COLO829 (cell line): Measurements from ENCODE around the gene BRD1.

Experiments used
- DNase-seq: peaks from one replicate; pipeline ENCODE4 v3.0.0; 2012; ENCODE audit warnings: low spot score

BRD1 gene

DNA sequence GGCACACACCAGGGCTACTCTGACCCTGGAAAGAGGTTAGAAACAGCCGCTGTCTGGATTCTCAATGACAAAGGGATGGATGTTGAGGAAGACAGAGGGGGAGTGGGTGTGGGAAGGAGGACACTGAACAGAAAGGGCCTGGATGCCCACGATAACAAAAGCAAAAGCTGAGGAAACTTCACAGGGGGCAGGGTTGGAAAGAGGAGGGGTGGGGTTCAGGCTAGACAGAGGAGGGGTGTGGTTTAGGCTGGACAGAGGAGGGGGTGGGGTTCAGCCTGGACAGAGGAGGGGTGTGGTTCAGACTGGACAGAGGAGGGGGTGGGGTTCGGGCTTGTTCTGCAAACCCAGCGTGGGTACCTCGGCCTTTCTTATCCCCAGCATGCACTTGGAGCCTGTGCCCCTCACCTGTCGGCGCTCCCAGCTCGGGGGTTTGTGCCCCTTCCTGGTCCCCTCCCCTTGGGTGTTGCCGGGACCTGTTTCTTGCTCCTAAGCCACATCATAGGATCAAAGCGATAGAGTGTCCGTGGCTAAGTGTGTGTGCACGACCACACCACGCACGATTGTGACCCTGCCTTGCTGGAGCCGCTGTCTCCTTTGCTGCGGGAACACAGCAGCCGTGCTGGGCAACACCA is 75.6 kb downstream of the BRD1 start:
- DNase-seq = no peak

DNA sequence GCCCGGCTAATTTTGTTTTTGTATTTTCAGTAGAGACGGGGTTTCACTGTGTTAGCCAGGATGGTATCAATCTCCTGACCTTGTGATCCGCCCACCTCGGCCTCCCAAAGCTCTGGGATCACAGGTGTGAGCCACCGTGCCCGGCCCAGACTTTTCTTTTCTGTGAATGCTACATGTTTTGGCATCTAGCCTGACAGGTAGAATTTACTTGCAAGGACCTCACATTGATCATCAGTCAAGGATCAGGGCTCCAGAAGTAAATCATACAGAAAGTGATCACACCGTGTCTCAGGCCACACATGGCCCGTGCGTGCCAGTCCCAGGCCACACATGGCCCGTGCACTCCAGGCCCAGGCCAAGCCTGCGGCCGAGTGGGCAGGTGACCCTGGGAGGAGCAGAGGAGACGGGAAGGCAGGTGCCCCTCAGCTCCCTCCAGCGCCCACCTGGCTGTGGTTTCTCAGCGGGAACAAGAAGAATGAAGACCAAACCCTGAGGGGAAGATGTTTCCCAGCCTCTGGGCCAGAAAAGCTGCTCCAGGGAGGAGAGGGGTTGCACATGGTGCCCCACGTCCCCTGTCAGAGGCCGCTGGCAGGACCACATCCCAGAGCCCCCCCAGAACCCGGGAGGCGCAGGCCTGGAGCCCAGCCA is 76.2 kb downstream of the BRD1 start:
- DNase-seq = no peak

DNA sequence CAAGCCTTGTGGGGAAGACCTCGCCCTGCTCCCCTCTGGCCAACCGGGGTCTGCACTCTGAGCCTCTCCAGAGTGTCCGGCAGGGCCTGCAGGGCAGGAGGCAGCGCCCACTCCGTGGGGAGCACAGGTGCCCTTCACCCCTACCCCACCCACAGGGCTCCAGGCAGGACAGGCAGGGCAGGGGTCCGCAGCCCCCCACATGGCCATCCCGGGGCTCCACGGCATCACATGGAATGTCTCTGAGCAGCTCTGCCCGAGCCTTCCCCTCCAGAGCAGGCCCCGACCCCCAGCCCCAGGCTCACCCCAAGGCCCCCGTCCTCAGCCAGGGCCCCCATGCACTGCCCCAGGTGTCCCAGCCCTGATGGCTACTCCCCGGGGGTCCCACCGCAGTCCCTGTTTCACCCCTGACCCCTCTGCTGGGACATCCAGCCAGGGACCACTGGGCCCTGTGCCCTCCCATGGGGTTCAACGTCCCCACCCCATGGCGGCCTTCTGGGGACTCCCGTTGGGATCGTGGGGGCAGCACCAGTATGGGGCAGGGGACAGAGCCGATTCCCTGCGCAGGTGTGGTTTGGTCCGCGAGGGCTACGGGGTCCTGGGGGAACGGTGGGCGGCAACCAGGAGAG is 77.7 kb downstream of the BRD1 start:
- no peak for DNase-seq

DNA sequence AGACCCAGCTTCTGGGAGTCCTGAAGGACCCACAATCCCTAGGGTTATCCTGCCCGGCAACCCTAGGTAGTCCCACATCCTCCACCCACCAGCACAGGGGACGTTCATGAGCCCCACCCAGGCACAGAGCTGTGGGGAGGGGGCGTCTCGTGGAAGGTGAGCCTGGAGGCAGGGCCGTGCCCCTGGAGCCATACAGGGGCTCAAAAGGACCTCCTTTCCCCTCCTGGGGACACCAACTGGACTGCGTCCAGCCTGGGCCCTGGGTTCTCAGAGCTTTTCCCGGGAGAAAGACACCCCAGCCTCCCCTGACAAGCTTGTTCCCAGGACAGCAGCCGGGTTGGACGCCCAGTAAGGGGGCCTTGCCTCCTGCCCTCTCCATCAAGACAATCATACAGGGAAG is 78.4 kb downstream of the BRD1 start:
- no peak for DNase-seq

DNA sequence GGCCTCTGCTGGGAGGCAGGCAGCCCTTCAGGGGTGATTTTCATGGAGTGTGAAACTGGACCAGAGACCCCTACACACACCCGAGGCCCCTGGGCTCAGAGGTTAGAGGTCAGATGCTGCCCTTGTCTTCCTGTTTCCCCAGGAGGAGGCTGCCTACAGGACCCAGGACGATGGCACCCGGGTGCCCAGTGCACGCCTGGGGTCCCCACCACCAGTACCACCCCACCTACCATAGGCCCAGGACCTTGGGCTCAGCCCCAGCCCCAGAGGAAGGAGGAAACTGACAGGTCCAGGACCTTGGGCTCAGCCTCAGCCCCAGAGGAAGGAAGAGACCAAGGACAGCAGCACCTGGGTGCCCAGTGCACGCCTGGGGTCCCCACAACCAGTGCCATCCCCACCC is 79.2 kb downstream of the BRD1 start:
- DNase-seq = no peak

DNA sequence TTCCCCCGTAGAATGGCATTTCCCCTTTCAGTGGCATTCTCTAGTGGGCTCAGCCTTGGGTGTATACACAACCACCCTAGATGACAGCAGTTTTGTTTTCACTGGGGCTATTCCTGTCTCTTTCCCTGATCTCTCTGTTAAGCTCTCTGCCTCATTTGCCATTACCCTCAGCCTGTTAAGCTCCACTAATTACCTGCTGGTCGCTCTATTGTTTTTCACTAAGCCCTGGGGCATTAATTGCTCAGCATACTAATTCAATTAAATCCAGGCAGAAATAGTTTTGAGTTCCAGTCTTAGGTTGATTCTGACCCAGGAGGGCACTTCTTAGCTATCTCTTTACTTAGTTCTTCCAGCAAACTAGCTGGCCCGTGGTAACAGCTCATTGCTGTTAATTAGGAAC is 80.0 kb downstream of the BRD1 start:
- no peak for DNase-seq

DNA sequence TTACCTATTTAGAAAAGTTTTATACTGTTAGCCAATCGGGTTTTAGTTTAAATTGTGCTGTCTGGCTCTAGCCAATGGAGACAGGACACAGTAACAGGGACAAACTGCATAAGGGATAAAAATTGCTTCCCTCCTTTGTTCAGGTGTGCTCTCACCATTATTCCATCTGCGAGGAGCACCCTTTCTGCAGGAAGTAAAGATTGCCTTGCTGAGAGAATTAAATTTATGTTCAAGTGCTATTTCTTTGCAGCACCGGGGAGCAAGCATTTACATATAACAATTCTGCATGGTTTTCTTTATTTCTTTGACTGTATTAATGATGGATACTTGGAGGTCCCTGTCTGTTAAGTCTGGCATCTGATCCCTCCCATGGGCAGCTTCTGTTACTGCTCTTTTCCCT is 80.5 kb downstream of the BRD1 start:
- DNase-seq = no peak

DNA sequence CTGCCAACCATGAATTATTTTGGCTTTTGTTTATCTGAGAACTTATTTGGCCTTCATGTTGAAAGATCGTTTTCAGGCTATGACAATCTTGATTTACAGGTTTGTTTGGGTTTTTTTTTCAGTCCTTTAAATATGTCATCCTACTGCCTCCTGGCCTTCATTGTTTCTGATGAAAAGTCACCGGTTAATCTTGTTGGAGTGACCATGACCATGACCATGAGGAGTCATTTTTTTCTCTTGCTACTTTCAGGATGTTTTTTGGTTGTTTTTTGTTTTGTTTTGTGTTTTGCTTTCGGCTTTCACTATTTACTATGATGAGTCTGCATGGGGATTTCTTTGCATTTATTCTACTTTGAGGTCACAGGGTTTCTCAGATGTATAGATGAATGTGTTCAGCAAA is 81.6 kb downstream of the BRD1 start:
- no peak for DNase-seq

DNA sequence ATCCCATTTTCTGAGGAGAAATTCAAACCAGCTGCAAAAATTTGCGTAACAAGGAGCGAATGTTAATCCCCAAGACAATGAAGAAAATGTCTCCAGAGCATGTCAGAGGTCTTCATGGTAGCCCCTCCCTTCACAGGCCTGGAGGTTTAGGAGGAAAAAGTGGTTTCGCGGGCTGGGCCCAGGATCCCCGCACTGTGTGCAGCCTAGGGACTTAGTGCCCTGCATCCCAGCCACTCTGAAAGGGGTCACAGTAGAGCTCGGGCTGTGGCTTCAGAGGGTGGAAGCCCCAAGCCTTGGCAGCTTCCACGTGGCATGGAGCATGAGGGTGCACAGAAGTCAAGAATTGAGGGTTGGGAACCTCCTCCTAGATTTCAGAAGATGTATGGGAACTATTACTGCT is 87.4 kb downstream of the BRD1 start:
- DNase-seq = no peak

DNA sequence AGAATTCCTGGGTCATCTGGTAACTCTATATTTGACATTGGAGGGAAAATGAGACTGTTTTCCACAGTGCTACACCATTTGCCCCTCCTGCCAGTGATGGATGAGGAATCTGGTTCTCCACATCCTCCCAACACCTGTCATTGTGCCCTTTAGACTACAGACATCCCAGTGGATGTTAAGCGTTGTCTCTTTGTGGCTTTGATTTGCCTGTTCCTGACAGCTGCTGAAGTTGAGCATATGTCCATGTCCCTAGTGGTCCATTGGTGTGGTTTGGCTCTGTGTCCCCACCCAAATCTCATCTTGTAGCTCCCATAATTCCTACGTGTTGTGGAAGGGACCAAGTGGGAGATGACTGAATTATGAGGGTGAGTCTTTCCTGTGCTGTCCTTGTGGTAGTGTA is 88.5 kb downstream of the BRD1 start:
- no peak for DNase-seq

DNA sequence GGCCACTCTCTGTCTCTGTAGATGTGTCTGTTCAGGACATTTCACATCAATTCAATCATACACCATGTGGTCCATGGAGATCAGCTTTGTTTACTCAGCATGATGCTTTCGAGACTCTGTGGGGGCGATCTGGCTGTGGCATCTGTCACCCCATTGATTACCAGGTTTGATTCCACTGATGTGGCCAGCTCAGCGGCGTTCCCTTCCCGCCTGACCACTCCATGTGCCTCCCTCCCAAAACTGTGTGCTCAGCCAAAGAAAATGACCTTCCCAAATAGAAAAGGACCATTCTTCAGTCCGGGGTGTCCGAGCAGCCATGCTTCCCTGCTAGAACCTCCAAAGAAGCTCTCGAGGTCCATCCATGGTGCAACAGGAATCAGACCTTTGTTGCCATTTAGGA is 89.1 kb downstream of the BRD1 start:
- DNase-seq = no peak

DNA sequence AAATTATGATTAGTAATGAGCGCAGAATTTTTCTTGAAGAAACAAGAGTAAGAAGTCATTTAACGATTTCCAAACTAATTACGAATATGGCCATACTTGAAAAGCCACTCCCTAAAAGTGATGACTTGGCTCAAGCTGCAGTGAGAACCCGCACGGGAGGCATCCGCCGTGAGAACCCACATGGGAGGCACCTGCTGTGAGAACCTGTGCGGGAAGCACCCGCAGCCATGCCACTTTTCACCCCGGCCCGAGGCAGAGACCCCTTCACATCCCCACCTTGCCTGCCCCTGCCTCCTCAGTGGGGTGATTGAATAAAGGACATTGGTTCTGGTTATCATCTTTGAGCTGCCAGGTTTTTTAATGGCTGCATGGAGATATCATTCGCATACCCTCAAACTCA is 89.7 kb downstream of the BRD1 start:
- no peak for DNase-seq

DNA sequence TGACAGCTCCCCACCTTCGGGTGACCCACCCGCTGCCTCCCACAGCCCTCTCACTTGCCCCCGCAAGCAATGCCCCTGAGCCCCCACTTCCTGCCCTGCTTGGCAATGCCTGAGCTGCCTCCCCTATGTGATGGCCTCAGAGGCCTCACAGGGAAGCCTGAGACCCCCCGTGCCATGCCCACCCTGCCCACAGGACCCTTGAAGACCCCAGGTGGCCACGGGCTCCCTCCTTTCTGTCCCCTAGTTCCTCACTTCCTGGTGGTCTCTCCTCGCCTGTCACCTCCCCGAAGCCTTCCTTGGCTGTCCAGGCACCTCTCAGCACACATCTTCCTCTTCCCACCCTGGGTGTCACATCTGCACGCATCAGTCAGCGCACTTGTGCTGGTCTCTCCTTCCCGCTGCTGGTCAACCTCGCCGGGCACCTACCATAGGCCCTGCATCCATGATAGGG is 90.5 kb downstream of the BRD1 start:
- no peak for DNase-seq

DNA sequence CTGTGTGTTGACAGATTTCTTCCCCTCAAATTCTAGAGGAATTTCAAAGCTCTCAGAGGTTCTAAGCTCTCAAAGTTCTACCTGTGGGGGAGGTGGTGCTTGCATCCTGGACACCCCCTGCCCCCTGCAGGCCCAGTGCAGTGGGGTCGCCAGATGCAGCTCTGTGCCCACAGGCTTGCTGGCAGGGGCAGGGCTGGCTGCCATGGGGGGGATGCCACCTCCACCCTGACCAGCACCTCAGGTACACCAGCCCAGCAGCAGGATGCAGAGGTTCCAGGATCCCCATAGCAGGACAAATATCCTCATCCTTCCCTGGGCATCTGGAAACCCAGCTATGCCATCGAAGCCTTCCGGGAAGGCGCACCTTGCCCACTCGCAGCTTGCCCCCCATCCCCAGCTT is 91.1 kb downstream of the BRD1 start:
- DNase-seq = no peak

DNA sequence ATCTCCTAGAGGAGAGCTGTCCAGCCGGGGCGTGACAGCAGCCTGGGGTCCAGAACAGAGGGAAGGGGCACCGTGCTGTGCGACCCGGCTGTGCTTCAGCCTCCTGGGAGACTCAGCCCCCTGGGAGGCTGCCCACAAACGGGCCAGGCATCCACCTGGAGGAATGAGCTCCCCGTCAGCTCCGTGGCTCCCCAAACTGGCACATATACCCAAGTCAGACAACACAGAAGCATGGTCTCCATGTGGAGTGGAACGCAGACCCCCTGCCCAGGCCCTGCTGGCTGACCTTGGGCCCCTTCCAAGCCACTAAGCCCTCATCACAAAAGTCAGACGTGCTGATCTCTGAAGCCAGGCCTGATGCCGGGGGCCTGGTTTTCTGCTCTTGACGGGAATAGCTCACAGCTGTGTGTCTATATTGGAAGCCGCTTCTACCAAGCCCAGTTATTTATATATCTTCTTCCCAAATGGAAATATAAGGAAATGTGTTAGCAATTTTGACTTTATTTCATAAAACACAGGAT is 91.7 kb downstream of the BRD1 start:
- no peak for DNase-seq

DNA sequence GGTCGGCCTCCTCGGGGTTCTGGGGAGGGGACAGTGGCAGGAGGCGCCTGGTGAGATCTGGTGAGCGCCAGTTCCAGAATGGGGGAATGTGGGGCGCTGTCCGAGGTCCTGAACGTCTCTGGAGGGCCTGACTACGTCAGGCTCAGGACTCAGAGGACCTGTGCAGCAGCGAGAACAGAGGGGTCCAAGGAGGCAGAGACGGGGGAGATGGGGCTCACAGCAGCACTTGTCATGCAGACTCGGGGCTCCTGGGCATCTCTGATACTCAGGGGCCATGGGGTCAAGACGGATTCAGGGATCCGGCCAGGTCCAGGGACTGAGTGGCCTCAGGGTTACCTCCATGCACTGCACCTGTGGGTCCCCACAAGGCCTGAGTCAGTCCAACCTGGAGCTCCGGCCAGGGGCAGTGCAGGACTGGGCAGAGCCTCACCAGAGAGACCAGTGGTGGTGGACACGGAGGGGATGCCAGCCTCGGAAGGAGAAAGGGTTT is 92.2 kb downstream of the BRD1 start:
- DNase-seq = peak; percentile 37

DNA sequence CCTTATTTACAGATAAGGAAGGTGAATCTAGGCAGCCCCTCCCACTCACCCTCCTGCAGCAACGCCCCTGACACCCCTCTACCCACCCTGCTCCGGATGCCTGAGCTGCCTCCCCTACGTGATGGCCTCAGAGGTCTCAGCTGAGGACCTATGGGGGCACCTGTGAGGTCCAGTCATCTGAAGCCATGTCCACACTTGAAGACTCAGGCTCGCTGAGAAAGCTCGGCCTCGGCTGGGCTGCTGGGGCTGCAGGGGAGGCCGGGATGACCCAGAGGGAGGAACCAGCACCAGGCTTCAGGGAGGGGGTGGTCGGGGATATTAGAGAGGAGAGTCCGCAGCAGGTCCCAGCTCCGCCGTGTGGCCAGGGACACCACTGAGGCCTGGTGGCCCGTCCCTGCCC is 92.8 kb downstream of the BRD1 start:
- DNase-seq = no peak

DNA sequence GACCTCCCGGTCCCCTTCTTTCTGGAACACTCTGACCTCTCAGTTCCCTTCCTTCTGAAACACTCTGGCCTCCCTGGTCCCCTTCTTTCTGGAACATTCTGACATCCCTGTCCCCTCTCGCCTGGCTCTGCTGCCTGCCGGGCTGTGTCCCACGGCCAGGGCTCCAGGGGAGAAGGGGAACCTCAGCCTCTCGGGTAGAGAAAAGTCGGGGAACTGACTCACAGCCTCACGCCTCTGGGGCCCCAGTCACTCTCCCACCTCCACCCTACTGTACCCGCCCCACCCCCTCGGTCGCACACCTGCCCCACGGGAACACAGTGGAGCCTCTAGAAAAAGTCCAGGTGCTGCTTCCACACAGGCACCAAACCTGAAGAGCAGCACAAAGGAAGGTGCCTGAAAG is 93.3 kb downstream of the BRD1 start:
- DNase-seq = no peak

DNA sequence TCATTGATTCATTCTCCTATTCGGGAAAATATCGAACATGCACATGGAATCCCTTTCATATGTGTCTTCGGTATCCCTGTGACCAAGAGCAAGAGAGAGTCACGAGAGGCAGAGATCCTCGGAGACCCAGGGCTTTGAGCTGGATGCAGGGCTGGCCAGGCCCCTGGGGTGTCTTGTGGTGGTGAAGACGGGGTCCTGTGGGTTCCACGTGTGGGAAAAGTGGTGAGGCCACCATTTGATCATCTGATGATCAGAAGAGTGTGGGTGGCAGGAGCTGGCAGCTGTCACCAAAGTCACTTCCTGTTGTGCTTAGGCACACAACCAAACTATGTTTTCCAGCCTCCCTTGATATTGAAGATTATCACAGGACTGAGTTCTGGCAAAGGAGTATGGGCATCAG is 94.0 kb downstream of the BRD1 start:
- no peak for DNase-seq

DNA sequence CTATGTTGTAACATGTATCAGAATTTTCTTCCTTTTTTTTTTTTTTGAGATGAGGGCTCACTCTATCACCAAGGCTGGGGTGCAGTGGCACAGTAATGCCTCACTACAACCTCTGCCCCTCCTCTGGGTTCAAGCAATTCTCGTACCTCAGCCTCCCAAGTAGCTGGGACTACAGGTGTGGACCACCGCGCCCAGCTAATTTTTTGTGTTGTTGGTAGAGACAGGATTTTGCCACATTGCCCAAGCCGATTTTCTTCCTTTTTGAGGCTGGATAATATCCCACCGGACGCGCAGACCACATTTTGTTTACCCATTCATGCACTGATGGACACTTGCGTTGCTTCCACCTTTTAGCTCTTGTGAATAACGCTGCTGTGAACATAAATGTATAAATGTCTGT is 97.0 kb downstream of the BRD1 start:
- no peak for DNase-seq

DNA sequence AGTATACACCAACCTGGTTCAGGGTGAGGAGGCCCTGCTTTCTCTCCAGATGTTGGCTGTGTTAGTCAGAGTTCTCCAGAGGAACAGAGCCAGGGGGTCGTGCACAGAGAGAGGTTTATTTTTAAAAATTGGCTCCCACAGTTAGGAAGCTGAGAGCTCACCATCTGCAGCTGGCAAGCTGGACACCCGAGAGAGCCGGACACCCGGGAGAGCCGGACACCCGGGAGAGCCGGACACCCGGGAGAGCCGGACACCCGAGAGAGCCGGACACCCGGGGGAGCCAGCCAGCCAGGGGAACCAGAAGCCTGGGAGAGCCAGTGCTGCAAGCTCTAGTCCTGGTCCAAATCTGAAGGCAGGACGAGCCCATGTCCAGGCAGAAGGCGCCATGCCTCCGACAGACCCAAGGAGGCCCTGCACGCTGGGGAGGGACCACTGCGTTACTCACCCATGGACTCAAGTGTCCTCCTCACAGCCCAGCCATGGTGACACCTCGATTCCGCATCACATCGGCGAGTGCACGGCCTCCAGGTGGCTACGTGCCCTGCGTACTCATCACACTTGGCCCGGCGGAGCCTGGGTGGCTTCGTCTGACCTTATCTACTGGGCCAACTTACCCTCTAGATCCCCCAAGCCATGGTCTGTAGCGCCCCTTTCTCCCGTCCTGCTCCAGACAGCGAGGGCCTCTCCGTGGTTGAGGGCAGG is 99.0 kb downstream of the BRD1 start:
- no peak for DNase-seq

DNA sequence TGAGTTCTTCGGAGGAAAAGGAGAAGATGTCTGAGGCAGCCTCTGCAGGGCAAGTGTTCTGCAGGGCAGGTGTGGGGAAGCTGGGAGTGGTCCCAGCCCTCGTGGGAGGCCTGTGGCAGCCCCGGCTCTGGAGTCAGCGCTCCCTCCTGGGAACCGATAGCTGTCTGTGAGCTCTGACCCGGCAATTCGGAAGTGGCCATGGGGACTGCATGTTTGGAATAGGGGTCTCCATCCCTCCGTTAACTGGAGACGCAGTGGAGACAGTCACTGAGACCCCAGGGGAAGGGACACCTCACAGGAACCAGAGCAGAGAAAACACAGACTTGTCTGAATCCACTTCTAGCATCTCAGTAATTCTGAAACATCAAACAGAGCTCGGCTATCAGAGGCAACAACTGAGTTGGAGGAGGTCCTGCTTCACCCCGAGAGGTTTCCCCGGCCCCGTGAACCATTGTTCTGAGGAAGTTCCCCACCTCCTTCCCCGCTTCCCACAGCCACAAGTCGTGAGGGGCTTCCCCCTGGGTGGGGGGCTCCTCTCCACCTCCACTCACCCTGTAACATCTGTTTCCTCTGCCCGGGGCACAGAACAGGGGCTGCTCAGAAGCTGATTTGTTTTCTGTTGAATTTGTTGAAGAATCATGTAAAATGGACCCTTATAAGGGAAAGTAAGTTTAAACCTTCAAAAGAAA is 99.6 kb downstream of the BRD1 start:
- no peak for DNase-seq
